ENCODE results near the gene XPR1.
"Not testable (repeated sequence)": the region's sequence is repeated elsewhere in the genome, so short reads cannot be mapped to it uniquely, and the experiment has no call there.

The XPR1 gene

DNA sequence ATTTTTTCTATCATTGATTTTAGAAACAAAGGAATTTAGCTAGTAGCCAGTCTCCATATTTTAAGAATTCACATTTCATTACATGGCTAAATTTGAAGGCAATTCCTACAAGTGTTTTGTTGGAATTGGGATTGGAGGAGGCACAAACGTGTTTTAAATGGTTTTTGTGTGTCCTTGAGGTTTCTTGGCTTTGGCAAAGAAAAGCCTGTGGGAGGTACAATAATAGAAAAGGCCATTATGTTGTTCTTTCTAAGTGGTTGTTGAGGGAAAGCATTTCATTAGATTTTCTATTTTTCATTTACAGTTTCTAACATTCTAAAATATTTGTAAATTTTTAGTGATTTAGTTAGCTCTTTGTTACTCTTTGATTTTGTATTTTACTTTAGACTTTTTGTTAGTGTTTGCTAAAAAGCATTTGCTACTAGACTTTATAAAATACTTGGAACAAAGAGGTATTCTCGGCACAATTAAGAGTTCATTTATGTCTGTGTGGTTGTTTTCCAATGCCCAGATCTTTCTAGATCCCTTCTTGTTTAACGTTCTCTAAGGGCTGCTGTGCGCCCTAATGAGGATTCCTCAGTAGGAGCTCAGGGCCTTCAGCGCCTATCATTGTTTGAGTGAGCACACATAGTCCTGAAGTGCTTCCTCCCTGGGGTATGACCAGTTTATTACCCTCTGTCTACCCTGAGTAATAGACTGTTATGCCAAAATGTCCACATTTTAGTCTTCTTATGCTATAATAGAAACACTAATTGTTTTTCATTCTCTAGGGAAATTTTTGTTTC lies 210.9 kb downstream of the XPR1 start:
- no peak for DNase-seq

DNA sequence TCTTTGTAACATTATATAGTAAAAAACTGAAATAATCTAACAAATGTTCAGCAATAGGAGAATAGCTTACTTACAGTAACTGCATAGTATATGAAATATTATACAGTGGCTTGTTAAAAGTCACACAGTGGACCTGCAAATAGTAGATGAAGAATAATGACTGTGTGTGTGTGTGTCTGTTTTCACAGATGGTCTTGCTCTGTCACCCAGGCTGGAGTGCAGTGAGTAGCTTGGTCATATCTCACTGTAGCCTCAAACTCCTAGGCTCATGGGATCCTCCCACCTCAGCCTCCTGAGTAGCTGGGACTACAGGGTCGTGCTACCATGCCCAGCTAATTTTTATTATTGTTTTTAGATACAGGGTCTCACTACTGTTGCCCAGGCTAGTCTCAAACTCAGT lies 213.5 kb downstream of the XPR1 start:
- no peak for DNase-seq

DNA sequence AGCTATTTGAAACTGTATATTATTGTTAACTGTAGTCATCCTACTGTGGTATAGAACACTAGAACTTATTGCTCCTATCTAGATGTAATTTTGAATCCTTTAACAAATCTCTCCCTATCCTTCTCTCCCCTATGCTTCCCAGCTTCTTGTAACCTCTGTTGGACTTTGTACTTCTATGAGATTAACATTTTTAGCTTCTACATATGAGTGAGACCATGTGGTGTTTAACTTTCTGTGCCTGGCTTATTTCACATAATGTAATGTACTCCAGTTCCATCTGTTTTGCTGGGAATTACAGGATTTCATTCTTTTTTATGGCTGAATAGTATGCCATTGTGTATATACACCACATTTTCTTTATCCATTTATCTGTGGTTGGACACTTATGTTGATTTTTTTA lies 216.4 kb downstream of the XPR1 start:
- DNase-seq = no peak

DNA sequence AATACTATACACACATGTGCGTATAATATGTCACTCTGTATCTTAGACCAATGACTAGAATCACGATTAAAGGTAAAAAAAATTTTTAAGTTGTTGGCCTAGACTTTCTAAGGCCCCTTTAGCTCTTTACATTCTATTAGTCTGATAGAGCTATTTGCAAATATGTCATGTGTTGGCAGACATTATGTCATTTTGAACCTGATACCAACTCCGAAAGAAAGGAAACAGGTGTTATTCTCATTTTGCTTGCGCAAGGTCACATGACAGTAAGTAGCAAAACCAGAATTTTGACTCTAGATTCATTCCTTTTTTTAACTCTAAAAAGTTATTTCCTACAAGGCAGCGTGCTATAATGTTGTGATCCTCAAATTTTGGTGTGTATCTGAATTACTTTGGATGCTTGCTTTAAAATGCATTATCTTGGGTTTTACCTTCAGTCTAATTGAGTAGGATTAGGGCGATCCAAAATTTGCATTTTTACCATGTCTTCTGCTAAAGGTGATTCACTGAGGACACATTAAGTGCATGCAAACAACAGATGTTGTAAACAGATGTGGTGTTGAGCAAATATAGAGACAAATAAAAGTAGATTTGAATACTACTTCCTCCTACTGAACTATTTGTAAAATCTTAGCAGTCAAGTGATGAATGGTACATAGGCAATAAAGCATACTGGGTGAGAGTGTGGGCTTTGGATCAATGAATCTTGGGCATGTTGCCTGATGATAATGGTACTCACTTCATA lies 217.4 kb downstream of the XPR1 start:
- no peak for DNase-seq

DNA sequence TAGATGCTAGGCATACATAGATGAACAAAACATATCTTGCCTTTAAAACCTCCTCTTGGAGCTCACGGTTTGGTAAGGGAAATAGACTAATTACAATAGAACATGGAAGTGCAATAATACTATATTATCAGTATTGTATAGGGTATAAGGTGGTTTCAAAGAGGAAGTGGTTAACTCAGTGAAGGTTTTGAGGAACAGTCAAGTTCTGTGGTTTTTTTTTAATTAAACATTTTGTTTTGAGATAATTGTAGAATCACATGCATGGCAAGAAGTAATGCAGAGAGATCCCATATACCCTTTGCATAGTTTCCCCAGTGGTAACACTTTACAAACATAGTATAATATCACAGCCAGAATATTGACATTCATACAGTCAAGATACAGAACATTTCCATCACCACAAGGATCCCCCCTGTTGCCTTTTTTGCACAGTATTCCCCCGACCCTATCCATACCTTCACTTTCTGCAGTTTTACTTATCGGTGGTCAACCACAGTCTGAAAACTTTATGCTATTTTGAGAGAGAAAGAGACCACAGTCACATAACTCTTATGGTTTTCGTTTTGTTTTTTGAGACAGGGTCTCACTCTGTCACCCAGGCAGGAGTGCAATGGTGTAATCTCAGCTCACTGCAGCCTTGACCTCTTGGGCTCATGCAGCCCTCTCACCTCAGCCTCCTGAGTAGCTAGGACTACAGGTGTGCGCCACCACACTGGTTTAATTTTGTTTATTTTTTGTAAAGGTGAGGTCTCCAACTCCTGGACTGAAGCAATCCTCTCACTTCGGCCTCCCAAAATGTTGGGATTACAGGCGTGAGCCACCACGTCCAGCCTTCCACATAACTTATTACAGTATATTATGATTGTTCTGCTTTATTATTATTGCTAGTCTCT lies 220.4 kb downstream of the XPR1 start:
- DNase-seq = no peak

DNA sequence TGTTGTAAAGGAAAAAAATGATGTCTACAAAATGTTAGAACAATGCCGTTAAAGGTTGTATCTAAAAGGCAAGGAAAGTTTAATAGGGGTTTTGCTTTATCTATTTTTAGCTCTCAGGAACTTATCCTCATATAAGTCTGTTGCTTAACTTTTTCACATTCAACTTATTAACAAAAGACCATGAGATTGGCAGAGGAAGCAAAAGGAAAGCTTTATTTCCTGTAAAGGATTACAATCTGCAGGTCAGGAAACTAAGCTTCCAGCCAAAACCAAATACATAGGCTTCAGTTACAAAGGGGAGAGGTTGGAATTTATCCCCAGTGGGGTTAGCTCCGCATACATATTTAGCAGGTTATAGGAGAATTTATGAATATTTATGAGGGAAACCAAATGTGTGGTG lies 222.2 kb downstream of the XPR1 start:
- no peak for DNase-seq

DNA sequence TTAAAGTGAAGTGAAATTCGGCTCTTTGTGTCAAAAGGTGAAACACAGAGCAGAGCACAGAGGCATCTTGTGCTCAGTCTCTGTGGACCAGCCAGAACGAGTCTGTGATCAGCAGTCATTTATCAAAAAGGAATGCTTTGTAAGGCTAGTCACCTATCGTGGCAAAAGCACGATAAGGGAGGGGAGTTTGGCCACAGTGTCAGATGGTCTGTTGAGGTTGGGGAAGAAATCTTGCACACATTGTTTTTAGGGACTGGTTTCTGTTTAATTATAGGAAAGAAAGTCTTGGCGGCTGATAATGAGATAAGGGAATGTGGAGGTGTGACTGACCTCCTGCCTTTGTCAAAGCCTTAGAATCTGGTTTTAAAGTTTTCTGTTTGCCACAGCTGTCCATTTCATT lies 222.6 kb downstream of the XPR1 start:
- DNase-seq = no peak

DNA sequence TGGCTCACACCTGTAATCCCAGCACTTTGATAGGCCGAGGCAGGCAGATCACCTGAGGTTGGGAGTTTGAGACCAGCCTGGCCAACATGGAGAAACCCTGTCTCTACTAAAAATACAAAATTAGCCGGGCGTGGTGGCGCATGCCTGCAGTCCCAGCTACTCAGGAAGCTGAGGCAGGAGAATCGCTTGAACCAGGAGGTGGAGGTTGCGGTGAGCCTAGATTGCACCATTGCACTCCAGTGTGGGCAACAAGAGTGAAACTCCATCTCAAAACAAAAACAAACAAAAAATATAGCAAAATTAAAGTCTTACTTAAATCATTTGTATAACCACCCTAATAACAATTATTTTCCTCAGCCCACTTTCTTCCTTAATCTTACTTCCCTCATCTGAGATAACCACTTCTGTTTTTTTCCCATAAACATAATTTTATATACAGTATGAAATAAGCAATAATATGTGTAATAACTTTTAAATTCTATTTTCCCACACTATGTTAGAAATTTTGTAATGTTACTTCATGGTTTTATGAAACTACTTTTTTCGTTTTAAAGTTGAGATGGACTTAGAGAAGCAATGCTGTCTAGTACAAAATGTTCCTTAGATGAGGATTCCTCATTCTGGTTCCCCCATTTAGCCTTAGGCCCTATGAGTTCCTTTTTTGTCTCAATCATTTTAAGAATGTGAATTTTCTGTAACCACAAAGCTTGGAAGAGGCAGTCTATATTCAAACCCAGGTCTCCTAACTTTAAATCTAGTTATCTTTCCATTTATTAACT lies 226.3 kb downstream of the XPR1 start:
- not testable (repeated sequence) for DNase-seq

DNA sequence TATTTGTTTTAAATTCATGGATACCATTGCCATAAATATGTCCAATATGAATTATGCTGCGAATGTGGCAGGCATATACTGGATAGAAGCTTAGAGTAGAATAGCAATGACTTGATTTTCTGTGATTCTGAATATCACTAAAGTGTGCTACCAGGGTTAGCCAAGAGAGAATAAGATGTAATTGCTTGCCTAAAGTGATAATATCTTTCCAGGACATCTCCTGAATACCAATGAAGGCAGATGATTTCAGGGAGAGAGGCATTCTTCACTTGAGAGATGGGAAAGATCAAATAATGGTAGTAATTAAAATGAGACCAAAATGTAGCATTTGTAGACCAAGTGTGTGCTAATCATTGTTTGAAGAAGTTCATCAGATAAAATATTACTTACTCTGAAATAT lies 227.5 kb downstream of the XPR1 start:
- DNase-seq = no peak

DNA sequence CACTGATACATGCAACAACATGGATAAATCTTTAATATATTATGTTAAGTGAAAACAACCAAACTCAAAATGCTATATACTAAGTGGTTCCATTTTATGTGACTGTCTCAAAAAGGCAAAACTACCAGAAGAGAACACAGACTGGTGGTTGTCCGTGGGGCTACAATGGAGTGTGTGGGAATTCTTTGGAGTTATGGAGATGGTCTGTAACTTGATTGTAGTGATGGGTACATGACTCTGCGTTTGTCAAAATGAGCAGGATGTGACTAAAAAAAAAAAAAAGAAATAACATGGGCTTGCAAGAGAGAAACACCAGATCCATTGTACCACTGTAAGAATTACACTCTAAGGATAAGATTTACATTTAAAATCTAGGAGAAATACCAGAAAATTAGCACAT lies 228.7 kb downstream of the XPR1 start:
- no peak for DNase-seq

DNA sequence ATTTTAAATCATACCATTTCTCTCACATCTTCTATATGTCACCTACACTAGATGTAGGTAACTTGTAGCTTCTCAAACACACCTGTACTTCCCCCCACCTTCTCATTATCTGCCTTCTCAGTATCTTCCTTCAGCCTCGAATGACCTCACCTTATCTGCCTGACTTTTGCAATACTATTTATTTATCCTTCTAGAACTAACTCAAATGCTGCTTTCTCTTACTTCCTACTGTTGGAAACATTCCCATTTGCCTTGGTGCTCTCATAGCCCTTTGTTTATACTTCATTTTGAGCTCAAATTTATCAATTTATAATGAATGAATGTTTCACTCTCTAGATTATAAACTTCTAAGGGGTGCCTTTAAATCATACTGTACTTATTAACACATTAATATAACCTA lies 230.5 kb downstream of the XPR1 start:
- no peak for DNase-seq

DNA sequence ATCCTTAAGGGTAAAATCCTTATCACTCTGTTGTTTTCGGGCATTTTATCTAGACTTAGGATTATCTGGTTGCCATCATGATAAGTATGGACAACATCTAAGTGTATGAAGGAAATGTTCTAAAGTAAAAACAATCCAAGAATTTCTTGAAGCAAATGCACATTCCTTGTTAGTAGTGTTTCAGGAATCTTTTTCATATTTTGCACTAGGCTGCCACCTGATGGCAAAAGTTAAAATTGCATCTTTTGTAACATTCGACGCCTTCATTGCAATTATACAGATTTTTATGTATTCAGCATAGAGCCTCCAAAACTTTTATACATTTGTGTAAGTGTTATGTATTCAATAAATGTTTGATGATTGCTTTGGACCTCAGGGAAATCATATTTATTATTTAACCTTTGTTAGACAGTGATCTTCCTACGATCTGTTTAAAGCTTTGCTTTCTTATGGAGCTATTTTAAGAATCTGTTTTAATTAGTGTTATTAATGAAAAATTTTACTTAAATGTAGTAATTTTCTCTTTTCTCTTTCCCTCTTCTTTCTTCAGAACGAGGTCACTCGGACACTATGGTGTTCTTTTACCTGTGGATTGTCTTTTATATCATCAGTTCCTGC lies 231.4 kb downstream of the XPR1 start:
- no peak for DNase-seq

DNA sequence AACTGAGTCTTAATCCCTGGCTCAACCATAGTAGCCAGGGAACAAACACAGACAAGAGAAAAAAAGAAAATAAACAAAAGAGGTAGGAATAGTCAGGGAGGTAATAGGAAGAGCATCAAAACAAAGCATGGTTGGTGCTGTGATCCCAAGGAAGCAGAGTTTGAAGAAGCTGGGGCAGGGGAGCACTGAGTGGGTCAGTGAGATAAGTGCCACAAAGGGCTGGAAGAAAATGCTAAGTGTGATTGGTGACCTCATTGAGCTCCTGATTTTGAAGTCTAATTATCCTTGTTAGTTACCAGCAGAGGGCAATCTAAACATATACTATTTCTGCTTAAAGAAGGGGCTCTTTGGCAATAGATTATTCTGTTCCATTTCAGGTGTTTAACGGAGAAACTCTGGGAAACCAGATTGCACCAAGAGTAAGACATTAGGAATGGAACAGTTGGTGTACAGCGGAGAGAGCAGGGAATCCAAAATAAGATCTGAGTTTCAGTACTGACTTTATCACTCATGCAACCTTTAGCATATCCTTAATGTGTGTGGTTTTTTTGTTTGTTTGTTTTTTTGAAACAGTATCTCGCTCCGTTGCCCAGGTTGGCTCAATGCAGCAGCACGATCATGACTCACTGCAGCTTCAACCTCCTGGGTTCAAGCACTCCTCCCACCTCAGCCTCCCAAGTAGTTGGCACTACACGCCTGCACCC lies 250.1 kb downstream of the XPR1 start:
- no peak for DNase-seq

DNA sequence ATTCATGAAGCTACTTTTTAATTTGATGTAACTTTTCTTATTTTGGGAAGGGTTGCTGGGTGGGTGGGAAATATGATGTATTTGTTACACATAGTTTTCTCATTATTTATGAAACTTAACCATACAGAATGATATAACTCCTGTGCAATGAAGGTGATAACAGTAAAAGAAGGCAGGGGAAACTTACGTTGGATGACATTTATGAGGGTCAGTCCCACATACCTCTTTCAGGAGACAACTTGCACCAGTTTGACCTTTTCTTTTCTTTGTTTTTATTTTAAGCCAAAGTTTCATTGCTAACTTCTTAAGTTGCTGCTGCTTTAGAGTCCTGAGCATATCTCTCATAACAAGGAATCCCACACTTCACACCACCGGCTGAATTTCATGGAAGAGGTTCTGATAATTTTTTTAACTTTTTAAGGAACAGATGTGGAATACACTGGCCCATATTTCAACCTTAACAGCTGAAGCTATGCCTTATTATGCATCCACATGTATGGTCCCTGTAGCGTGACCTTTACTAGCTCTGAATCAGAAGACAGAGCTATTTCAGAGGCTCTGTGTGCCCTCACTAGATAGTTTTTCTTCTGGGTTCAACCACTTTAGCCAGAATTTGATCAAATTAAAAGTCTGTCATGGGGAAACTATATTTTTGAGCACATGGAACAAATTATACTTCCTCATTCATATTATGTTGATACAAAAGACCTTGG lies 252.9 kb downstream of the XPR1 start:
- DNase-seq = no peak

DNA sequence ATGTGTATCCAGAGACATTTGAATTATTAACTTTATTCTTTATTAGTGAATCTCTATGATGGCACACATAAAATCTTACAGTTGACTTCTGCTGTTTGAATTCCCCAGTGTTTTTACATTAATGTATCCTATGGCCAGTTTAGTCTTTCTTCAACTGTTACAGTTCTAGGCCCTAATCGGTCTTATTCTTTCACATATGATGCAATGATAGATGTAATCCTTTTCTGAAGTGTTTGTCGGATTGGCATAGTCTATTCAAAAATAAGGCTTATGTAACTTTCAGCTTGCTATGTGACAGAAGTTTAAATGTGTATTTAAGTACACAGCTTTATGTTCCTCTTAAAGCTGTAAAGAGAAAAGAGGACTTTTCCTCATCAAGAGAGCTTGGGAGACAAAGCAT lies 254.5 kb downstream of the XPR1 start:
- DNase-seq = no peak

DNA sequence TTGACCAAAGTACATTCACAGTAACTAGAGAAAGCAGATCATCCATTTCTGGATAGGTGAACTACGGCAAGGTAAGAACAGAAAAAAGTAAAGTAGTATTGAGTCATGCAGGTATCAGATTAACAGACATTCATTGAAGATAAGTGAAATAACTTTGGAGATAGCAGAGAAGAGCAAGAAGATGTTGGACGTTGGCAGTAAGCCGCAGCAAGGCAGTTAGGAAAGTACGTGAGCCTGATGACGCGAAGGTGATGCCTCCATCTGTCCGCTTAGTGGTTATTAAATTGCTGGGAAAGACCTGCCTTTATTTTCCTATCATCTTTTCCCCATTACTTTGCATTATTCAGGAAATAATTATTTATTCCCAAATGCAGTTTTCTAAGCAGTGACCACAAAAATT lies 256.0 kb downstream of the XPR1 start:
- DNase-seq = no peak

DNA sequence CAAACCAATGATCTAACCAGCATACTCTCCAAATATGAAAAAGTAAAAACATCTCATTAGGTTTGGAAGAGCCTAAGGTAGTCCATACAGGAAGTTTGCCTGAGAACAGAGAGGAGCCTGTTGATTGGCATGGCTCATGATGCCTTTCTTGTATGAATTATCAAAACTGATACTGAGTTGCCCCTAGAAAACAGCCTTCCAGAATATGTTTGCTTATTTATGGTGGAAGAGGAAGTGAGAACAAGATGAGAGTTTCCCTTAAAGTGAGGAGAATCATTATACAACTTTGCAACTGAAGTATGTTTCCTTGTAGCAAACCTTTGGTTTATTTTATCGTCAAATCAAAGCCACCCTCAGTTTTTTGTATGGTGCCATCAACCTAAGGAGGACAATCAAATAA lies 257.0 kb downstream of the XPR1 start:
- DNase-seq = no peak

DNA sequence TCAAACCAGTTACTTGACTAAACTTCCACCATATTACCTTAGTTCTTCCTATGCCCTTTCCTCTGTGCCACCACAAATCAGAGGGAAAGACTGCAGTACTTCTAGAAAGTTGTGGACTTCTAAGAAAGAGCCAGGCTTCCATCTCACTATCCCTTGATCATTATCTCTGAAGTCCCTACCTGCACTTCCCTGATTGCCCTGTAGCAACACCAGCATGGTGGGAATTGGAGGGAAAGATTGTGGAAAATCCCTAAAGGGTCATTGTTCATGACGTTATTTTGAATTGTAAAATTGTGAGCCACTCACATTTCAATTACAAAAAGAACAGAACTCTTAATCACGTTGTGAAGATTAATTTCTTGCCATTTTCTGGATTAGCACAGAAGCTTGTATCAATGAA lies 257.5 kb downstream of the XPR1 start:
- no peak for DNase-seq

DNA sequence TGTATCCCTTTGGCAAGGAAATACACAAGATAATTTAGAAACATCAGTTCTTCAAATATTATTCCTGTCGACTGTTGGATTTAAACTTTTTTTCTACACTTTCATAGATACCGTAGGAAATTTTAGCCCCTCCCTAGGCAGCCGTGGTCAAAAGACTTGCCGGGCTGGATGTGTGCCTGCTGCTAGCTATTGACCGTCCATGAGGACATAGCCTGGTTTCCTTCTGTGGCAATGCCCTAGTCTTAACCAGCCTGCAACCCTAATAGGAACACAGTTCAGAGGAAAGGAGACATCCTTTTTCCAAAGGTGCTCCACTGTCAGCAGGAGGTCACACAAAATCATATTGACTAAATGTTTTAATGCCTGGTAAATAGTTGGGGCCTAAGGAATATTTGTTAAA lies 260.4 kb downstream of the XPR1 start:
- no peak for DNase-seq

DNA sequence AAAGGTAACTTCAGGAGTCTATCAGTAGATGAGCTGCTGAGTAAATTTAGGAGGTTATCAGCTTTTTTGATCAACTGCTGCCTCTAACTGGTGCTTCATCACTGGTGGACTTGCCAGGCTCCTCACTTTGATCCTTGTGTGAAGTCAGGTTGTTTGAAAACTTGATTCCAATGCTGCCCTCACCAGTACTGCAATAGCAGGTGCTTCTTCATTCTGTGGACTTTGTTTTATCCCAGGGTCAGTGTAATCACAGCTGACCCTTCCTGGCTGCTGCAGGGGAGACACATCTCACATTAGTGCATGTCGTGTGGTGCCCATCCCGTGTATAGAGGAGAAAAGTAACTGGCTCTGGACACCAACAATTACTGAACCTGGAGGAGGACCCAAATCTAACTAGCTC lies 260.9 kb downstream of the XPR1 start:
- DNase-seq = no peak

DNA sequence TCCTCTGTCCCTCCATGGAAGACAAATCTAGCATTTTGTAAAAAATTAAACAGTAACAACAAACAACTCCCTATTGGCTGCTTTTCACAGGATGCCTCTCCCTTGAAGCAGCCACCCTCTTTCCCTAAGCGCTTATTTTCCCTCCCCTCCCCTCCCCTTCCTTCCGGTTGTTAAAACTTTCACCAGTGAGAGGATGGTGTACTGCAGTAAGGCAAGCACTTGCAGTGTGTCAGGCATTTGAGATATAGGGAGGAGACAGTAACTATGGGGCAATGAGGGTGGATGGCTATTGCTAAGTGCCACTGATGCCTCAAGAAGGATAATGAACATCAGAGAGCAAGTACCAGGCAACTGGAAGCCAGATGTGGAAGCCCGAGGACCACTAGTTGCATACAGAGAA lies 261.8 kb downstream of the XPR1 start:
- no peak for DNase-seq
